ENCODE data around the gene MAMDC4.

- TF ChIP-seq POU5F1 (IDR thresholded peaks at IDR 0.05; ENCODE audit: low read depth, low read length) (no peak), POLR2AphosphoS5 (IDR thresholded peaks at IDR 0.05; ENCODE audit: low read depth, low read length) (no peak; the same call in 1 of the 2 replicates), POLR2A (IDR thresholded peaks at IDR 0.05; ENCODE audit: control extremely low read depth in 1 of 2, low read depth in 2 of 2, low read length in 2 of 2) (no peak), SRF (IDR thresholded peaks at IDR 0.05; ENCODE audit: low read depth, low read length) (no peak), ZNF274 (IDR thresholded peaks at IDR 0.05; ENCODE audit: borderline replicate concordance, extremely low read depth, low read length) (no peak), ATF2 (IDR thresholded peaks at IDR 0.05; ENCODE audit: low read length) (no peak), MAX (IDR thresholded peaks at IDR 0.05) (no peak), CTCF (IDR thresholded peaks at IDR 0.05; ENCODE audit: control extremely low read depth in 1 of 3, insufficient read depth in 1 of 3, low read depth in 1 of 3, low read length in 3 of 3) (no peak), SP4 (IDR thresholded peaks at IDR 0.05; ENCODE audit: low read length) (no peak), EZH2 (IDR thresholded peaks at IDR 0.05; ENCODE audit: low read depth, low read length, severe bottlenecking) (no peak), JUND (IDR thresholded peaks at IDR 0.05; ENCODE audit: low read length) (no peak)
These were observed 5.0 kb downstream of the MAMDC4 start for GRCh38 chr9:136857166-136857565.

Measured in H1 (cell line).